H1 (cell line): Measurements from ENCODE around the gene GLRA2. TPM values are rescaled to one million over a fixed set of nuclear protein-coding genes. Genes with fewer than 3 reads are reported as not detected.

Source experiments
- CTCF ChIA-PET: fragments of 300-600 bp; sonication (Branson Sonifier 250); formaldehyde crosslinking; loops from one replicate; lab custom pipeline; 2021; ENCODE audit not compliant: partially characterized antibody; lab: Charles Lee
- POLR2A ChIA-PET: fragments of 300-600 bp; sonication (Branson Sonifier 250); formaldehyde crosslinking; loops from one replicate; lab custom pipeline; 2021; ENCODE audit warnings: inconsistent platforms; ENCODE audit not compliant: partially characterized antibody; lab: Charles Lee
- DNase-seq, 2 experiments: peaks; one replicate each; pipeline versions ENCODE4 v3.0.0 to v3.0.0-alpha.2; 2010 to 2022; ENCODE audit warnings: low spot score in 2 of 2, low read depth in 1 of 2, mixed read lengths in 1 of 2
- FAIRE-seq: peaks from 2 replicates; lab custom pipeline; 2011; peaks lifted over from hg19 to GRCh38; lab: Jason Lieb, UNC
- H2AFZ ChIP-seq: 2 replicates; pipeline ENCODE4 v1.8.1; 2012; ENCODE audit warnings: low read length, inconsistent platforms
- H2AK5ac ChIP-seq: 2 replicates; pipeline ENCODE4 v1.6.1; 2013; ENCODE audit warnings: low read depth, low read length
- H2BK120ac ChIP-seq: replicated peaks from 2 replicates; pipeline ENCODE3; 2013; ENCODE audit warnings: low read depth, low read length, inconsistent platforms
- H2BK12ac ChIP-seq: 2 replicates; pipeline ENCODE4 v1.6.1; 2013; ENCODE audit warnings: low read depth, low read length
- H2BK15ac ChIP-seq: 2 replicates; pipeline ENCODE4 v1.6.1; 2013; ENCODE audit warnings: low read length
- H2BK20ac ChIP-seq: 2 replicates; pipeline ENCODE4 v1.6.1; 2013; ENCODE audit warnings: low read length
- H2BK5ac ChIP-seq: 2 replicates; pipeline ENCODE4 v1.6.1; 2013; ENCODE audit warnings: low read depth, low read length
- H3K14ac ChIP-seq: 2 replicates; pipeline ENCODE4 v1.6.1; 2013; ENCODE audit warnings: inconsistent platforms; ENCODE audit not compliant: insufficient read length
- H3K18ac ChIP-seq: 2 replicates; pipeline ENCODE4 v1.6.1; 2013; ENCODE audit warnings: low read length; ENCODE audit errors: extremely low read depth
- H3K23ac ChIP-seq: 2 replicates; pipeline ENCODE4 v1.6.1; 2013; ENCODE audit warnings: inconsistent platforms; ENCODE audit not compliant: insufficient read length
- H3K23me2 ChIP-seq: 2 replicates; pipeline ENCODE4 v1.6.1; 2013; ENCODE audit warnings: low read depth, low read length
- H3K27ac ChIP-seq: 2 replicates; pipeline ENCODE4 v1.6.1; 2011; ENCODE audit warnings: low read depth, low read length, inconsistent platforms
- H3K27me3 ChIP-seq, 4 experiments: replicated peaks in 1 of 4; 1 replicate in 1 of 4; 2 replicates in 3 of 4; pipeline versions ENCODE4 v1.6.1 to v1.8.1; 2011 to 2013; ENCODE audit warnings: low read length in 3 of 4, mild to moderate bottlenecking in 3 of 4, inconsistent platforms in 2 of 4, mixed read lengths in 2 of 4, moderate library complexity in 1 of 4; ENCODE audit not compliant: control insufficient read depth in 3 of 4, insufficient read depth in 3 of 4; ENCODE audit errors: extremely low read depth in 1 of 4
- H3K36me3 ChIP-seq, 4 experiments: 2 replicates each; pipeline versions ENCODE4 v1.6.1 to v1.8.1; 2011 to 2013; ENCODE audit warnings: mild to moderate bottlenecking in 4 of 4, low read length in 3 of 4, moderate library complexity in 2 of 4, control low read depth in 1 of 4, inconsistent platforms in 1 of 4; ENCODE audit not compliant: insufficient read depth in 4 of 4, control insufficient read depth in 2 of 4
- H3K4ac ChIP-seq: replicated peaks from 2 replicates; pipeline ENCODE3; 2013; ENCODE audit warnings: low read length, low read depth, mixed read lengths, inconsistent platforms; ENCODE audit not compliant: insufficient read length
- H3K4me1 ChIP-seq, 4 experiments: replicated peaks in 1 of 4; 1 replicate in 1 of 4; 2 replicates in 3 of 4; pipeline versions ENCODE4 v1.6.1 to v1.8.1; 2011 to 2013; ENCODE audit warnings: low read length in 3 of 4, inconsistent platforms in 2 of 4, mixed read lengths in 1 of 4; ENCODE audit not compliant: insufficient read depth in 4 of 4, control insufficient read depth in 3 of 4
- H3K4me2 ChIP-seq, 2 experiments: 2 replicates each; pipeline versions ENCODE4 v1.6.1 to v1.8.1; 2011 to 2013; ENCODE audit warnings: low read depth in 2 of 2, low read length in 2 of 2, control low read depth in 1 of 2, inconsistent platforms in 1 of 2, mild to moderate bottlenecking in 1 of 2; ENCODE audit not compliant: insufficient read depth in 1 of 2
- H3K4me3 ChIP-seq, 4 experiments: fragments of 200-600, 300-600 bp in 1 of 4; sonication (generic), shearing (Covaris generic), sonication (Bioruptor Twin) in 1 of 4; 2 replicates each; pipeline versions ENCODE4 v1.5.1 to v1.8.1; 2011 to 2016; ENCODE audit warnings: low read length in 4 of 4, low read depth in 3 of 4, control low read depth in 2 of 4, inconsistent platforms in 2 of 4, mild to moderate bottlenecking in 2 of 4, mixed read lengths in 1 of 4, moderate library complexity in 1 of 4; ENCODE audit not compliant: insufficient read depth in 2 of 4; ENCODE audit errors: extremely low read depth in 1 of 4
- H3K56ac ChIP-seq: replicated peaks from 2 replicates; pipeline ENCODE3; 2013; ENCODE audit warnings: low read depth, mild to moderate bottlenecking, mixed read lengths, low read length, inconsistent platforms; ENCODE audit not compliant: insufficient read length
- H3K79me1 ChIP-seq: 2 replicates; pipeline ENCODE4 v1.6.1; 2013; ENCODE audit warnings: low read depth, low read length, control low read depth
- H3K79me2 ChIP-seq, 2 experiments: 2 replicates each; pipeline versions ENCODE4 v1.6.1 to v1.8.1; 2012 to 2013; ENCODE audit warnings: low read length in 2 of 2, mild to moderate bottlenecking in 2 of 2, inconsistent platforms in 1 of 2; ENCODE audit not compliant: insufficient read depth in 2 of 2, control insufficient read depth in 1 of 2
- H3K9ac ChIP-seq, 4 experiments: replicated peaks in 1 of 4; 1 replicate in 1 of 4; 2 replicates in 3 of 4; pipeline versions ENCODE4 v1.6.1 to v1.8.1; 2011 to 2013; ENCODE audit warnings: low read depth in 3 of 4, low read length in 3 of 4, control low read depth in 2 of 4, mild to moderate bottlenecking in 2 of 4, moderate library complexity in 2 of 4, inconsistent platforms in 1 of 4; ENCODE audit errors: extremely low read depth in 1 of 4
- H3K9me3 ChIP-seq, 2 experiments: 2 replicates each; pipeline versions ENCODE4 v1.6.1 to v1.8.1; 2012 to 2013; ENCODE audit warnings: mild to moderate bottlenecking in 2 of 2, moderate library complexity in 2 of 2, control low read depth in 1 of 2, inconsistent platforms in 1 of 2, low read depth in 1 of 2, low read length in 1 of 2, mixed read lengths in 1 of 2; ENCODE audit not compliant: insufficient read depth in 2 of 2
- H4K20me1 ChIP-seq, 2 experiments: replicated peaks in 1 of 2; 2 replicates each; pipeline versions ENCODE3 to v1.8.1; 2011 to 2013; ENCODE audit warnings: inconsistent platforms in 2 of 2, low read length in 2 of 2, mild to moderate bottlenecking in 1 of 2; ENCODE audit not compliant: insufficient read depth in 2 of 2, control insufficient read depth in 1 of 2
- H4K5ac ChIP-seq: 2 replicates; pipeline ENCODE4 v1.6.1; 2013; ENCODE audit warnings: low read length, low read depth, mixed read lengths, inconsistent platforms; ENCODE audit not compliant: insufficient read length
- H4K8ac ChIP-seq: 2 replicates; pipeline ENCODE4 v1.8.0; 2013; ENCODE audit warnings: mild to moderate bottlenecking, moderate library complexity, low read length, inconsistent platforms; ENCODE audit not compliant: insufficient read depth; ENCODE audit errors: extremely low read depth
- H4K91ac ChIP-seq: replicated peaks from 2 replicates; pipeline ENCODE3; 2013; ENCODE audit warnings: low read length, mixed read lengths, inconsistent platforms; ENCODE audit not compliant: insufficient read length
- CEBPB ChIP-seq: IDR thresholded peaks from 2 replicates; pipeline ENCODE4 v1.6.1; 2012; ENCODE audit warnings: low read depth, low read length
- CREB1 ChIP-seq: IDR thresholded peaks from 2 replicates; pipeline ENCODE4 v1.6.1; 2012; ENCODE audit warnings: inconsistent platforms
- CTBP2 ChIP-seq: IDR thresholded peaks from 2 replicates; pipeline ENCODE4 v1.7.0; 2011; ENCODE audit warnings: borderline replicate concordance, mild to moderate bottlenecking, moderate library complexity, mixed read lengths, low read length; ENCODE audit not compliant: insufficient read depth, insufficient read length
- GTF2F1 ChIP-seq: IDR thresholded peaks from 2 replicates; pipeline ENCODE4 v1.6.1; 2012; ENCODE audit warnings: low read depth, low read length, improper control_type of control experiment, borderline replicate concordance
- NANOG ChIP-seq: IDR thresholded peaks from 2 replicates; pipeline ENCODE4 v1.6.1; 2011; ENCODE audit warnings: low read length, low read depth, mild to moderate bottlenecking, inconsistent platforms; ENCODE audit not compliant: insufficient read depth, poor library complexity, severe bottlenecking
- RBBP5 ChIP-seq: IDR thresholded peaks from 2 replicates; pipeline ENCODE4 v1.7.1; 2012; ENCODE audit warnings: low read depth, mild to moderate bottlenecking, inconsistent platforms, low read length, moderate library complexity, borderline replicate concordance
- SAP30 ChIP-seq: fragments of 300-600 bp; sonication (generic); IDR thresholded peaks from 2 replicates; pipeline ENCODE4 v1.7.1; 2012; ENCODE audit warnings: low read length, moderate library complexity, mild to moderate bottlenecking, inconsistent platforms; ENCODE audit not compliant: insufficient read depth, insufficient replicate concordance
- SP4 ChIP-seq: IDR thresholded peaks from 2 replicates; pipeline ENCODE4 v1.6.1; 2012; ENCODE audit warnings: low read length, inconsistent platforms
- TAF7 ChIP-seq: optimal IDR thresholded peaks from 2 replicates; pipeline ENCODE3; 2011; ENCODE audit warnings: low read depth, mild to moderate bottlenecking, inconsistent platforms, low read length, moderate library complexity, borderline replicate concordance
- YY1 ChIP-seq: IDR thresholded peaks from 2 replicates; pipeline ENCODE4 v1.6.1; 2011; ENCODE audit warnings: low read depth, mild to moderate bottlenecking, low read length
- WGBS, 2 experiments: shearing (Covaris generic) in 1 of 2; methylation state at CpG; one replicate each; pipeline versions ENCODE4 v1.1.6 to v1.1.7; 2013 to 2015; ENCODE audit warnings: low lambda C conversion rate in 2 of 2, mixed read lengths in 2 of 2, inconsistent platforms in 1 of 2, low coverage in 1 of 2, missing lambda C conversion rate in 1 of 2; ENCODE audit not compliant: insufficient replicate concordance in 2 of 2, insufficient coverage in 1 of 2, insufficient read length in 1 of 2; ENCODE audit errors: extremely low coverage in 1 of 2, missing lambda C conversion rate in 1 of 2; 5-methylcytosine and 5-hydroxymethylcytosine counted together
- polyA plus RNA-seq, 7 experiments: library from polyadenylated mRNA; depleted of rRNA in 3 of 7; stranded (reverse) in 5 of 7; unstranded in 2 of 7; fragments of >200 nt in 5 of 7; fragments of 200-250 nt in 2 of 7; gene quantifications; 1 replicate in 5 of 7; 2 replicates in 1 of 7; 4 replicates in 1 of 7; pipeline versions ENCODE4 v1.2.1 to v1.2.3, GENCODE V29; 2011 to 2013; ENCODE audit warnings: missing spikeins in 2 of 7, mixed read lengths in 2 of 7
- total RNA-seq: library from RNA; stranded (reverse); fragmentation: NEBNext Ultra II Directional; extraction: Animal tissue kit (Norgen Biotek cat#: 25700); gene quantifications from 2 replicates; pipeline ENCODE4 v1.2.1, GENCODE V29; 2021

The GLRA2 gene
- total and polyA plus RNA-seq, 2 of the 8 experiments (the other 6 are each of a cell fraction or from before 2014, with no cell fraction given), result not detected

DNA sequence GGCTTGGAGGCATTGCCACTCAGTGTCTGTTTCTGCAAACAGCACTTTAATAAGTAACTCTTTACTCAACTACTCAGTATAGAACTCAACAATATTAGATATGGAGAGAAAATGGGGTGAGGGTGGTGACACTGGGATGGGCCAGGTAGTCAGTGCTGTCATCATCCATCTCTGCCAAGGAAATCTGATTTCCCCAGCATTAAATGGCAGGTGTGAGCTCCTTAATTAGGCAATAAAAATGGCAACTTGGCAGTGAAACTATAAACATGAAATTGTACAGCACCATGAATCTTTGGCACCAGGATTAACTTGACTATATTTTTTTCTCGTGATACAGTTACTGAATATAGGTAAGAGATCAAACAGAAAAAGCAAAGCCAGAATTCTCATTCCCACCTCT is 146.2 kb downstream of the GLRA2 start:
- Histone ChIP-seq H3K36me3 (no peaks in the 10 kb centered on the region), H3K23me2 (no peaks in the 10 kb centered on the region), H3K9me3 (no peaks in the 10 kb centered on the region), H2BK15ac (no peak overlapping the region), H3K4me2 (no peak overlapping the region), H2BK12ac (no peak overlapping the region), H3K4me1 (no peaks in the 10 kb centered on the region), H4K20me1 (peaks cover 0 to 1% of the 10 kb centered on the region in 2 experiments), H3K4me3 (no peak overlapping the region), H3K9ac (no peak overlapping the region), H4K5ac (no peak overlapping the region), H3K27ac (no peak overlapping the region), H3K14ac (no peak overlapping the region), H3K79me1 (no peaks in the 10 kb centered on the region), H3K27me3 (no peaks in the 10 kb centered on the region), H3K4ac (no peak overlapping the region), H3K79me2 (no peaks in the 10 kb centered on the region), H2BK5ac (no peak overlapping the region), H2AFZ (no peak overlapping the region), H4K91ac (no peak overlapping the region)
- POLR2A ChIA-PET, result no interaction called here
- WGBS, 2 experiments, result 78% methylated on average over 1 of the region's 1 CpG; no CpG with 5 or more reads in 1 of the 2 experiments
- DNase-seq (no peak), FAIRE-seq (no peak)
- CTCF ChIA-PET, result no interaction called here
- TF ChIP-seq NANOG (no peak), RBBP5 (no peak), CEBPB (no peak), SP4 (no peak), CREB1 (no peak), GTF2F1 (no peak), YY1 (no peak), TAF7 (no peak), CTBP2 (no peak), SAP30 (no peak)
- TF ChIP-seq, all 59 proteins: peak for 0
- Histone ChIP-seq H3K18ac (no peak overlapping the region), H4K8ac (no peak overlapping the region), H3K56ac (no peak overlapping the region), H2BK20ac (no peak overlapping the region), H2BK120ac (no peak overlapping the region), H3K23ac (no peak overlapping the region), H2AK5ac (no peak overlapping the region)
